Peyer's patch (tissue), 4 donors: ENCODE data around the gene TMEM8B. TPM values are rescaled to one million over a fixed set of nuclear protein-coding genes. Genes with fewer than 3 reads are reported as not detected.

Experiments
- DNase-seq, 3 donors: peaks; one replicate each; pipeline ENCODE4 v3.0.0-alpha.2; 2017 to 2019
- H3K27ac ChIP-seq, 4 donors: fragments of 200-600 bp; sonication (generic); one replicate each; pipeline ENCODE4 v1.5.1; 2016 to 2019
- H3K27me3 ChIP-seq, 2 donors: fragments of 200-600 bp; sonication (generic); one replicate each; pipeline ENCODE4 v1.5.1; 2019
- H3K36me3 ChIP-seq, 3 donors: fragments of 200-600 bp; sonication (generic); one replicate each; pipeline ENCODE4 v1.5.1; 2016 to 2019
- H3K4me1 ChIP-seq, 4 donors: fragments of 200-600 bp; sonication (generic); one replicate each; pipeline ENCODE4 v1.5.1; 2016 to 2019
- H3K4me3 ChIP-seq, 4 donors: fragments of 200-600 bp; sonication (generic); 1 replicate in 3 of 4; 2 replicates in 1 of 4; pipeline ENCODE4 v1.5.1; 2016 to 2019; ENCODE audit warnings: mild to moderate bottlenecking in 1 of 4
- H3K9me3 ChIP-seq, 4 donors: fragments of 200-600 bp; sonication (generic); one replicate each; pipeline ENCODE4 v1.5.1; 2016 to 2019; ENCODE audit warnings: mild to moderate bottlenecking in 1 of 4
- CTCF ChIP-seq, 6 experiments: fragments of 450-650 bp in 4 of 6; fragments of 200-600 bp in 2 of 6; sonication (generic) in 1 of 6; IDR thresholded peaks; one replicate each; pipeline ENCODE4 v1.5.1; 2017 to 2019; ENCODE audit warnings: antibody characterized with exemption in 6 of 6, mild to moderate bottlenecking in 3 of 6, moderate library complexity in 1 of 6
- POLR2A ChIP-seq, 2 donors: fragments of 450-650 bp; IDR thresholded peaks; one replicate each; pipeline ENCODE4 v1.5.1; 2017; ENCODE audit warnings: antibody characterized with exemption in 2 of 2, mild to moderate bottlenecking in 2 of 2, moderate library complexity in 2 of 2
- total RNA-seq, 4 donors: library from RNA; depleted of rRNA; stranded (reverse); fragments of >200 nt; gene quantifications; one replicate each; pipeline ENCODE4 v1.1.0, GENCODE V29; 2016

Gene TMEM8B
- total RNA-seq, 4 donors from 2014 or later: 6.0 to 11.6 (median 8.1) TPM

GRCh38 chr9:35858458-35858857 lies 29.4 kb downstream of the TMEM8B start:
- DNase-seq: no peak
- TF ChIP-seq CTCF (IDR thresholded peaks at IDR 0.05): no peak
- no peak for TF ChIP-seq POLR2A (IDR thresholded peaks at IDR 0.05)
- no peaks in the 10 kb centered on the region for H3K4me1 ChIP-seq

GRCh38 chr9:35859310-35859989 lies 30.4 kb downstream of the TMEM8B start:
- H3K27ac ChIP-seq: no peak overlapping the region
- no peaks in the 10 kb centered on the region for H3K4me1 ChIP-seq
- no peak overlapping the region for H3K4me3 ChIP-seq
- H3K9me3 ChIP-seq: no peaks in the 10 kb centered on the region
- DNase-seq: peak in 1 of 3 donors; percentile 31
- TF ChIP-seq CTCF (IDR thresholded peaks at IDR 0.05) (no peak), POLR2A (IDR thresholded peaks at IDR 0.05) (no peak)
- H3K27me3 ChIP-seq: no peaks in the 10 kb centered on the region
- no peaks in the 10 kb centered on the region for H3K36me3 ChIP-seq

More at GRCh38 chr9:35858458-35858857, 29.4 kb downstream of the TMEM8B start:
- Histone ChIP-seq H3K27ac (no peak overlapping the region), H3K9me3 (no peaks in the 10 kb centered on the region), H3K4me3 (no peak overlapping the region), H3K36me3 (no peaks in the 10 kb centered on the region), H3K27me3 (no peaks in the 10 kb centered on the region)

GRCh38 chr9:35859990-35860339 lies 30.9 kb downstream of the TMEM8B start:
- Histone ChIP-seq H3K36me3 (no peaks in the 10 kb centered on the region), H3K27ac (no peak overlapping the region), H3K4me3 (no peak overlapping the region), H3K27me3 (no peaks in the 10 kb centered on the region), H3K4me1 (no peaks in the 10 kb centered on the region), H3K9me3 (no peaks in the 10 kb centered on the region)
- TF ChIP-seq CTCF (IDR thresholded peaks at IDR 0.05): no peak
- TF ChIP-seq POLR2A (IDR thresholded peaks at IDR 0.05): no peak
- DNase-seq: no peak

- Histone ChIP-seq H3K27me3 (no peaks in the 10 kb centered on the region), H3K4me1 (no peaks in the 10 kb centered on the region), H3K4me3 (no peak overlapping the region), H3K27ac (no peak overlapping the region), H3K36me3 (no peaks in the 10 kb centered on the region), H3K9me3 (no peaks in the 10 kb centered on the region)
- no peak for DNase-seq
- TF ChIP-seq CTCF (IDR thresholded peaks at IDR 0.05): no peak
- TF ChIP-seq POLR2A (IDR thresholded peaks at IDR 0.05): no peak
Measured at GRCh38 chr9:35861161-35861897, 32.3 kb downstream of the TMEM8B start.

GRCh38 chr9:35862328-35862727 lies 33.3 kb downstream of the TMEM8B start:
- H3K9me3 ChIP-seq: no peaks in the 10 kb centered on the region
- no peaks in the 10 kb centered on the region for H3K4me1 ChIP-seq

More at GRCh38 chr9:35862328-35862727, 33.3 kb downstream of the TMEM8B start:
- H3K27ac ChIP-seq: no peak overlapping the region
- H3K27me3 ChIP-seq: no peaks in the 10 kb centered on the region
- DNase-seq: no peak
- H3K4me3 ChIP-seq: no peak overlapping the region
- no peaks in the 10 kb centered on the region for H3K36me3 ChIP-seq
- TF ChIP-seq CTCF (IDR thresholded peaks at IDR 0.05): no peak
- no peak for TF ChIP-seq POLR2A (IDR thresholded peaks at IDR 0.05)
